MV-4-11 (cell line): ENCODE results near the gene ADGRG3.
A peak's percentile ranks its signal among the peaks of the same experiment; 100 is the strongest.
"Not testable (repeated sequence)": the region's sequence is repeated elsewhere in the genome, so short reads cannot be mapped to it uniquely, and the experiment has no call there.

Experiments
- DNase-seq: peaks from one replicate; lab custom pipeline; 2025; lab: John Stamatoyannopoulos, UW

Gene ADGRG3

GRCh38 chr16:57697896-57698537, 29.9 kb downstream of the ADGRG3 start:
- no peak for DNase-seq

GRCh38 chr16:57698812-57699405, 30.8 kb downstream of the ADGRG3 start:
- no peak for DNase-seq

- no peak for DNase-seq
These were observed 31.4 kb downstream of the ADGRG3 start for GRCh38 chr16:57699481-57699880.

- DNase-seq = no peak
These were observed 31.8 kb downstream of the ADGRG3 start for GRCh38 chr16:57699899-57700298.

- DNase-seq = no peak
These were observed 32.9 kb downstream of the ADGRG3 start for GRCh38 chr16:57700781-57701551.

GRCh38 chr16:57701759-57702371, 33.8 kb downstream of the ADGRG3 start:
- no peak for DNase-seq

GRCh38 chr16:57703416-57704010, 35.4 kb downstream of the ADGRG3 start:
- DNase-seq = no peak

- no peak for DNase-seq
These were observed 36.2 kb downstream of the ADGRG3 start for GRCh38 chr16:57704011-57704904.

GRCh38 chr16:57704905-57705852, 37.1 kb downstream of the ADGRG3 start:
- DNase-seq = no peak

- DNase-seq = no peak
These were observed 38.6 kb downstream of the ADGRG3 start for GRCh38 chr16:57706717-57707116.

- no peak for DNase-seq
These were observed 39.2 kb downstream of the ADGRG3 start for GRCh38 chr16:57707331-57707730.

- DNase-seq = no peak
These were observed 40.1 kb downstream of the ADGRG3 start for GRCh38 chr16:57708168-57708567.

GRCh38 chr16:57709663-57710062, 41.6 kb downstream of the ADGRG3 start:
- DNase-seq = no peak

- no peak for DNase-seq
These were observed 43.2 kb downstream of the ADGRG3 start for GRCh38 chr16:57711346-57711745.

GRCh38 chr16:57711993-57712392, 43.9 kb downstream of the ADGRG3 start:
- no peak for DNase-seq

- not testable (repeated sequence) for DNase-seq
These were observed 44.5 kb downstream of the ADGRG3 start for GRCh38 chr16:57712569-57712968.

- DNase-seq = no peak
These were observed 45.5 kb downstream of the ADGRG3 start for GRCh38 chr16:57713596-57713995.

GRCh38 chr16:57714047-57714446, 45.9 kb downstream of the ADGRG3 start:
- DNase-seq = no peak

GRCh38 chr16:57720142-57720575, 52.1 kb downstream of the ADGRG3 start:
- peak; percentile 59 for DNase-seq
